HL-60 (cell line): ENCODE data around the gene LMAN2.
A peak's percentile ranks its signal among the peaks of the same experiment; 100 is the strongest.

Experiments
- DNase-seq, 2 experiments: peaks; one replicate each; pipeline ENCODE4 v3.0.0-alpha.2; 2010 to 2020; ENCODE audit warnings: low read depth in 1 of 2, low spot score in 1 of 2
- H3K27ac ChIP-seq: fragments of 250-450 bp; sonication (Bioruptor Pico); replicated peaks from 2 replicates; pipeline ENCODE4 v1.5.1; 2020; ENCODE audit warnings: mild to moderate bottlenecking, moderate library complexity
- H3K27me3 ChIP-seq: fragments of 250-450 bp; sonication (Bioruptor Pico); 2 replicates; pipeline ENCODE4 v1.5.1; 2021; ENCODE audit warnings: mild to moderate bottlenecking, moderate library complexity; ENCODE audit not compliant: insufficient read depth, poor library complexity, severe bottlenecking
- H3K4me3 ChIP-seq: replicated peaks from 2 replicates; pipeline ENCODE4 v1.5.1; 2011; ENCODE audit warnings: mild to moderate bottlenecking, control low read depth, low read length; ENCODE audit not compliant: insufficient read depth
- GABPA ChIP-seq: IDR thresholded peaks from 2 replicates; pipeline ENCODE4 v1.6.1; 2012; ENCODE audit warnings: low read depth
- POLR2AphosphoS5 ChIP-seq: IDR thresholded peaks from 2 replicates; pipeline ENCODE4 v1.6.1; 2012; ENCODE audit warnings: low read depth
- SPI1 ChIP-seq: IDR thresholded peaks from 2 replicates; pipeline ENCODE4 v1.6.1; 2012; ENCODE audit warnings: low read depth, mild to moderate bottlenecking, borderline replicate concordance
- TF ChIP-seq, protein P1 (sequence below): IDR thresholded peaks from one replicate; pipeline ENCODE4 v1.5.1; 2011; ENCODE audit warnings: low read length, control low read depth, inconsistent platforms; ENCODE audit not compliant: insufficient read depth
- TF ChIP-seq, protein P2 (sequence below): IDR thresholded peaks from 2 replicates; pipeline ENCODE4 v1.6.1; 2012; ENCODE audit warnings: low read depth; ENCODE audit not compliant: insufficient replicate concordance

The LMAN2 gene

DNA sequence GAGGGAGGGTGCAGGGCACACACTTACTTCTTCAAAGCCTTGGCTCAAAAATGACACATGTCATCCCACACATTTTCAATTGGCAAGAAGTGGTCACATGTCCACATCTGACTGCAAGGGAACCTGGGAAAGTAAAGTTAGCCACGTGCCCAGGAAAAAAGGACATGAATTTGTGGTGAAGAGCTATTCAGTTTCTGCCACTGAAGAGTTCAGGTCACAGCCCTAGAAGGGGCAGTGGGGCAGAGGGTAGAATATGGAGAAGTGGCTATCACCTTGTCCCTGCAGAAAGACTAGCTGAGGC, 4.3 kb upstream of the LMAN2 start:
- H3K27ac ChIP-seq: no peak overlapping the region
- no peaks in the 10 kb centered on the region for H3K27me3 ChIP-seq

DNA sequence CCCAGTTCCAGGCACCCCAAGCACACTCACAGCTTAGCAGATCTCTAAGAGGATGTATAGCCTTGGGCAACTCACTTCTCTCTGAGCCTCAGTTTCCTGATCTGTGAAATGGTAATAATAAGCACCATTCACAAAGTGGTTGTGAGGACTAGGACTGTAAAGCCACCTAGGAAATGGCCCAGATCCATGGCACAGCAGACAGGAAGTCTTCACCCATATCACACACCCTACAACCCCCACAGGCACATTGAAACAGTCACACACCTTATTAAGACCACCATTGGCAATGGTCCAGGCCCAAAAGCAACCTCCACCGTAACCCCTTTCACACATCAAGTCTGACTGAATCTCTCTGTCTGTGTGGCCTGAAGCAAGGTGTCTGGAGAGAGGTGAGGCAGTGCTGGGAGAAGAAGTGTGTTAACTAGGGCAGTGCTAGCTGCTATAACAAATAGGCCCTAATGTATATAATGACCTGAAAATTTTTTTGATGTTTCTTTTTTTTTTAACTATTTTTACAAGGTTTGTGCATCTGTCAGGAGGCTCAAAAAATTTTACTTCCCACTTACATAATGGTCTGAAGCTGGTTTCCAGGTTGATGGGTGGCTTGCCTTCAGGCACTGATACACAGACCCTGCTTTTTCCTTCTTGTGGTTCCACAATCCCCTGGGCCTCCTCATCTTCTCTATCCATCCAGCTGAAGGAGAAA, 3.8 kb upstream of the LMAN2 start:
- DNase-seq: no peak
- Histone ChIP-seq H3K4me3 (no peak overlapping the region), H3K27ac (no peak overlapping the region), H3K27me3 (no peaks in the 10 kb centered on the region)
- TF ChIP-seq GABPA (no peak), SPI1 (no peak), POLR2AphosphoS5 (no peak)
- TF ChIP-seq, protein P1, sequence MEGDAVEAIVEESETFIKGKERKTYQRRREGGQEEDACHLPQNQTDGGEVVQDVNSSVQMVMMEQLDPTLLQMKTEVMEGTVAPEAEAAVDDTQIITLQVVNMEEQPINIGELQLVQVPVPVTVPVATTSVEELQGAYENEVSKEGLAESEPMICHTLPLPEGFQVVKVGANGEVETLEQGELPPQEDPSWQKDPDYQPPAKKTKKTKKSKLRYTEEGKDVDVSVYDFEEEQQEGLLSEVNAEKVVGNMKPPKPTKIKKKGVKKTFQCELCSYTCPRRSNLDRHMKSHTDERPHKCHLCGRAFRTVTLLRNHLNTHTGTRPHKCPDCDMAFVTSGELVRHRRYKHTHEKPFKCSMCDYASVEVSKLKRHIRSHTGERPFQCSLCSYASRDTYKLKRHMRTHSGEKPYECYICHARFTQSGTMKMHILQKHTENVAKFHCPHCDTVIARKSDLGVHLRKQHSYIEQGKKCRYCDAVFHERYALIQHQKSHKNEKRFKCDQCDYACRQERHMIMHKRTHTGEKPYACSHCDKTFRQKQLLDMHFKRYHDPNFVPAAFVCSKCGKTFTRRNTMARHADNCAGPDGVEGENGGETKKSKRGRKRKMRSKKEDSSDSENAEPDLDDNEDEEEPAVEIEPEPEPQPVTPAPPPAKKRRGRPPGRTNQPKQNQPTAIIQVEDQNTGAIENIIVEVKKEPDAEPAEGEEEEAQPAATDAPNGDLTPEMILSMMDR: no peak
- TF ChIP-seq, protein P2, sequence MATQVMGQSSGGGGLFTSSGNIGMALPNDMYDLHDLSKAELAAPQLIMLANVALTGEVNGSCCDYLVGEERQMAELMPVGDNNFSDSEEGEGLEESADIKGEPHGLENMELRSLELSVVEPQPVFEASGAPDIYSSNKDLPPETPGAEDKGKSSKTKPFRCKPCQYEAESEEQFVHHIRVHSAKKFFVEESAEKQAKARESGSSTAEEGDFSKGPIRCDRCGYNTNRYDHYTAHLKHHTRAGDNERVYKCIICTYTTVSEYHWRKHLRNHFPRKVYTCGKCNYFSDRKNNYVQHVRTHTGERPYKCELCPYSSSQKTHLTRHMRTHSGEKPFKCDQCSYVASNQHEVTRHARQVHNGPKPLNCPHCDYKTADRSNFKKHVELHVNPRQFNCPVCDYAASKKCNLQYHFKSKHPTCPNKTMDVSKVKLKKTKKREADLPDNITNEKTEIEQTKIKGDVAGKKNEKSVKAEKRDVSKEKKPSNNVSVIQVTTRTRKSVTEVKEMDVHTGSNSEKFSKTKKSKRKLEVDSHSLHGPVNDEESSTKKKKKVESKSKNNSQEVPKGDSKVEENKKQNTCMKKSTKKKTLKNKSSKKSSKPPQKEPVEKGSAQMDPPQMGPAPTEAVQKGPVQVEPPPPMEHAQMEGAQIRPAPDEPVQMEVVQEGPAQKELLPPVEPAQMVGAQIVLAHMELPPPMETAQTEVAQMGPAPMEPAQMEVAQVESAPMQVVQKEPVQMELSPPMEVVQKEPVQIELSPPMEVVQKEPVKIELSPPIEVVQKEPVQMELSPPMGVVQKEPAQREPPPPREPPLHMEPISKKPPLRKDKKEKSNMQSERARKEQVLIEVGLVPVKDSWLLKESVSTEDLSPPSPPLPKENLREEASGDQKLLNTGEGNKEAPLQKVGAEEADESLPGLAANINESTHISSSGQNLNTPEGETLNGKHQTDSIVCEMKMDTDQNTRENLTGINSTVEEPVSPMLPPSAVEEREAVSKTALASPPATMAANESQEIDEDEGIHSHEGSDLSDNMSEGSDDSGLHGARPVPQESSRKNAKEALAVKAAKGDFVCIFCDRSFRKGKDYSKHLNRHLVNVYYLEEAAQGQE: no peak

More for the DNA sequence above, 4.3 kb upstream of the LMAN2 start:
- H3K4me3 ChIP-seq: no peak overlapping the region
- DNase-seq: peak; percentile 55 to 62
- TF ChIP-seq, protein P1: no peak
- TF ChIP-seq SPI1 (no peak), POLR2AphosphoS5 (no peak), GABPA (no peak)
- TF ChIP-seq, protein P2: no peak

DNA sequence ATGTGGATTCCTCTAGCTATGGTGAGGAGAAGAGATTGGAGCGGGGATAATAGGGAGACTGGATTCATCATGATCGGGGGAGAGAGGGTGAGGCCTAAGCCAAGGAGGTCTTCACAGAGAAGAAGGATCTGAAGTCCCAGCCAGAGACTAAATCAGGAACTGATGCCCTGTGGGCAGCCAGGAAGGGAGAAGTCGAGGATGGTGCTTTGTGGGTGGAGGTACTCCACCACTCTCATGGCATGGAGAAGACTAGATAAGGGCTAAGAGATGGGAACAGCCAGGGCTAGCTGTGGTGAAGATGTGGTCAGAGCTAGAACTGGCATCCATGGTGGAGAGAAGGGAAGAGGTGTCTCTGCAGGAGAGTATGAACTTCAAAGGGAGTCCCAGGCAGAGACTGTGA, 3.2 kb upstream of the LMAN2 start:
- peak in 1 of 2 experiments; percentile 38 for DNase-seq
- Histone ChIP-seq H3K27me3 (no peaks in the 10 kb centered on the region), H3K27ac (no peak overlapping the region), H3K4me3 (no peak overlapping the region)
- TF ChIP-seq GABPA (no peak), SPI1 (peak; percentile 30; the same call in 1 of the 2 replicates)

DNA sequence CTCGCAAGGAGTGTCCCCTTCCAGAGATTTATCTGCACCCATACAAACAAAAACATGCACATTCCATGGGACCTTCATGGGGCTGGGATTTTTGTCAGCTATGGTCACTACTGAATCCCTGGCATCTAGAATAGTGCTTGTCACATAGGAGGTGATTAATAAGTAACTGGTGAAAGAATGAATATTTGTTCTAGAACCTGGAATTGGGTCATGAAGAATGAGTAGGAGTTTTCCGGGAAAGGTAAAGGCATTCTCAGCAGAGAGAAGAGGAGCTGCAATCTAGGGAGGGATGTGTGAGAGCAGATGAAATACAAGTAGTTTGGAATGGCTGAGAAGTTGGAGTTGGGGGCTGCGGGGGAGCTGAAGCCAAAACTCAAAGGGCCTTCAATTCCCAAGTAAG, 2.8 kb upstream of the LMAN2 start:
- no peak for TF ChIP-seq POLR2AphosphoS5
- TF ChIP-seq, protein P2: no peak
- TF ChIP-seq SPI1: no peak
- TF ChIP-seq, protein P1: no peak
- TF ChIP-seq GABPA: no peak
- no peak for DNase-seq
- no peak overlapping the region for H3K27ac ChIP-seq
- H3K27me3 ChIP-seq: no peaks in the 10 kb centered on the region
- H3K4me3 ChIP-seq: no peak overlapping the region
